Renal pelvis (tissue), 4 donors: Measurements from ENCODE around the gene ARHGAP4. TPM values are rescaled to one million over a fixed set of nuclear protein-coding genes. Genes with fewer than 3 reads are reported as not detected.

Experiments
- DNase-seq: peaks from one replicate; pipeline ENCODE4 v3.0.0-alpha.2; 2013
- polyA plus RNA-seq, 3 donors: library from polyadenylated mRNA; unstranded; fragments of 120-200 nt; gene quantifications; one replicate each; pipeline ENCODE4 v1.2.1, GENCODE V29; 2013; ENCODE audit not compliant: insufficient read length in 3 of 3

Gene ARHGAP4
- polyA plus RNA-seq, 3 donors: 34.2 to 44.8 (median 40.7) TPM

DNA sequence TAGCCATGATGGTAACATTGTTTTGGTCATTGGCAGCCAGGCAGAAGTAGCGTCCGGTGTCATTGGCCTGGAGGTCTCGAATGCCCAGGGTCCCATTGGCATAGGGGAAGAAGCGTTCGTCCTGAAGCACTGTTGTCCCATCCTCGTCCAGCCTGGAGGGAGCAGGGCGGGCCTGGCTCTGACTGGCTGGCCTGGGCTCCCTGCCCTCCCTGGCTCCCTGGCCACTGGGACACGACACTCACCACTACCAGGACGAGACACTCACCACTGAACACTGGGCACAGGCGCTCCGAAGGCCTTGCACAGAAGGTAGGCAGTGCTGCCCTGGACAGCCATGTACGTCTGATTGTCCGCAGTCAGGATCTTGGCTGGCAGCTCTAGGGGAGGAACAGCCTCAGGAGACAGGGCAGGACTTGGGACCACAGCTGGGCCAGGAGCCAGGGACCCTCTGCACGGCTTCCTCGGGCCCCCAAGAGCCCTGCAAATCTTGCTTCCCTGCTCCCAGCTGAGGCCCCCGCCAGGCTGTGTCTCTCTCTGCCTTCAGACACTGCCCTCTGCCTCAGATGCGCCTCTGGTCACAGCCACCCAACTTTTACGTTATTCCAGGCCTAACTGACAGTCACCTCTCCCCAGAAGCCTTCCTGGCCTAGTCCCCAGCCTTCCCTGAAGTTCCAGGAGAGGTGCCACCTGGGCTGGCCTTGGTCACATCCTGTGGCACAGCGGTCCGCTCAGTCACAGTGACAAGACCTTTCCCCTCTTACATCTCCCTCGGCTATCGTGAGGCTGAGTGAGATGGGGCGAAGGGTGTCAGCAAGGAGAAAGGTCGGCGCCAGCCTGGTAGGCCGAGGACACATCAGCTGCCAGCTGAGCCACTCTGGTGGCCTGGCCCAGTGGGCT lies 57.2 kb downstream of the ARHGAP4 start:
- DNase-seq: no peak

DNA sequence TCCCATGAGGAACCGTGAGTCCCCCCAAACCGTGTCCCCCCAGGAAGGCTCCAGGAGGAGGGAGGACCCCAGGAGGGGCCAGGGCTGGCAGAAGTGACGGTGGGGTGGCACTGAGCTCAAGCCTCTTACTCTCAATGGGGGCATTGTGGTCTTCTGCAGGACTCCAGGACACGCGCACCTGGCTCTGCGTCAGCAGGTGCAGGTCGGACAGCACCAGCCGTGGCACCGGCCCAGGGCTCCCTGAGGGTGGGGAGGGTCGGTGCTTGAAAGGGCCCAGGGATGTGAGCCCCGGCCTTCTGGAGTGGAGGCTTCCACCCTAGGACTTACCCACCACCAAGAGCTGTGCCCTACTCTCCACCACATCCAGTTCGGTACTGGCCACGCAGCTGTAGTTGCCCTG lies 58.4 kb downstream of the ARHGAP4 start:
- DNase-seq: no peak

DNA sequence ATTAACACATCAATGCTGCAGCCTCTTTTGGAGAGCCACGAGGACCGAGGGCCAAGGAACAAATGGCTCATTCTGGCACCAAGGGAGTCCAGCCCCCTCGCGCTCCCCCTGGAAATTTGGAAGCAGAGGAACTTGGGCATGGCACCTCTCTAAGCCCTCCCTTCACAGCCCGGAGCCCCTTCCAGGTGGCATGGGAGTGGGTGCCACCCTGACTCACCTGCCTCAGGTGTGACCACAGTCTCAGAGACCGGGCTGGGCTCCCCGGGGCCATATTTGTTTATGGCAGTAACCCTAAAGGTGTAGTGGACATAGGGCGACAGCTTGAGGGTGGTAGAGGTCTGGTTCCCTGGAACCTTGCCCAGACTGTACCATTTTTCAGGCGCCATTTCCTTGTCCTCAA lies 58.9 kb downstream of the ARHGAP4 start:
- no peak for DNase-seq

DNA sequence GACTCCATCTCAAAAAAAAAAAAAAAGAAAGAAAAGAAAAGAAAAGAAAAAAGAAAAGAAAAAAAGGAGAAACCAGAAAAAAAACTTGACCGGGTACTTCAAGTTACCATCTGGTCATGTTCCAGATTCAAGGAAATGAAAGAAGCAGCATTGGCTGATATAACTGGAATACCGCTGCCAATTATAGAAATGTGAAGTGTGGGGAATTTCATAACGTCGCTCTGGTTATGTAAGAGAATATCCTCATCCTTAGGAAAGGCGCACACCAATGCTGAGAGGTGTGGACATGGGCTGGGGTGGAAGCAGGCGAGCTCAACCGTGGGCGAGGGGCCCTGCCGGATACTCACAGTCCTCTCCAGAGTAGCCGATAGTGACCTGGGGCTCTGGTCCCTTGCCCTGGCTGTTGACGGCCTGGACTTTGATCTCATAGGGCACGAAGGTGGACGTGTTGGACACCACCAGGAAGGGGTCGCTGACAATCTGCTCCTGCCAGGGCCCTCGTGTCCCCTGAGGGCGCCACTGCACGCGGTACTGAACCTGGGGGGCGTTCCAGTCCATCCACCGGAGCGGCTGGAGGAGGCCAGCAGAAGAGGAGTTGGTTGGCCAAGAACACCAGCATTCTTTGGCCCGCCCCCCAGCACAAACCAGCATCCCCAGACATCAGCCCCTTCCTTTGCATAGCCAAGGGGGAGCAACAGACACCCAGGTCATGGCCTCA lies 59.6 kb downstream of the ARHGAP4 start:
- no peak for DNase-seq

DNA sequence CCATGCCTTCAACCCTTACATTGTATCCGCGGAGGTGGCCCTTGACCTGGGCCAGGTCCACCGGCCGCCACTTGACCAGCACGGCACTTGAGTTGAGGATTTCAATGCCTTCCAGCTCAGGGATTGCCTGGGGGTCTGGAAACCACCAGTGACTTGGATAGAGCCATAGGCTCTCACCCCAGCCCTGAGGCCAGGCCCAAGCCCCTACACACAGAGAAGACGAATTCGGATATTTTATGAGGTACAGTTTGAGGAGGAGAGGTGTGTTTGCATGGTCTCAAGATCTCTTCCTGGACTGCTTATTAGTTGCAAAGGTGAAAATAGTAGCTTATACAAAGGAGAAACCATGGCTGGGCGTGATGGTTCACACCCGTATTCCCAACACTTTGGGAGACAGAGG lies 60.4 kb downstream of the ARHGAP4 start:
- DNase-seq: no peak

DNA sequence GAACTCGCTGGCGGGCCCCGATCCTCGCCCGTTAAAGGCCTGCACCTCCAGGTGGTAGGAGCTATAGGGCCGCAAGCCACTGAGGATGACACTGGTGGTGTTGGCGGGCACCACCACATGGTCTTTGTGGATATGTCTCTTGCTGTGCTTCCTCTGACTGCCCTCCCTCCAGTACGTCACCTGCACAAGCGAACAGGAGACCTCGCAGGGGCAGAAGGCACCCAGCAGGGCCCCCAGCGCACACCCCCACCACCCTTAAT lies 60.8 kb downstream of the ARHGAP4 start:
- DNase-seq: no peak

DNA sequence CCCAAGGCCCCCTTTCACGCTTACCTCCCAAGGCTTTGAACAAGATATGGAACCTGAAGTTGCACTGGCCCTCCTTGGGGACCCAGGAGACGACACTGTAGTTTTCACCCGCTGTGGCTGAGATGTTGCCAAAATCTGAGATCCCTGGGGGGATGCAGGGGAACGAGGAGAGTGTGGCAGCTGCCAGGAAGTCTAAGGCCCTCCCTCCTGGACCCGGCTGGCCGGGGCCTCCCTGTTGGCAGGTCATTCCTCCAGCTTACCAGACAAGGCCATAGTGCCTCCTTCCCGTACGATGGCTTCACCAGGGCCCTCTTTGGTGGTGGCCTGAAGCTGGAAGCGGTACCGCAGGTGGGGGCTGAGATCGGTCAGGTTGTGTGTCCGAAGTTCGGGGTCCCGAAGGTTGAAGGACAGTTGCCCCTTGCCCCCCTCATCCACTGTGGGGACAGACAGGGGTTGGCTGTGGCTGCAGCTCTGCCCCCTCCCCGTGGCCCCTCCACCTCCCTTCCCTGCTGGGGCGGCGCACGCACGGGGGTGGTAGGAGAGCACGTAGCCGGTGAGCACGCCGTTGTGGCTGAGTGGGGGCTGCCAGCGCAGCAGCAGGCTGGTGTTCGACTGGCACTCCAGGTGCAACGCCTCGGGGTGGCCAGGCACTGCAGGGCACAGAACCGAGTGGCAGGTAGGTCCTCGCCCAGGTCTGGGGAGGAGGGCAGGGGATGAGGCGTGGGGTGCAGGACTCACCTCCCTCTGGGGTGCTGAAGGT lies 61.3 kb downstream of the ARHGAP4 start:
- no peak for DNase-seq

DNA sequence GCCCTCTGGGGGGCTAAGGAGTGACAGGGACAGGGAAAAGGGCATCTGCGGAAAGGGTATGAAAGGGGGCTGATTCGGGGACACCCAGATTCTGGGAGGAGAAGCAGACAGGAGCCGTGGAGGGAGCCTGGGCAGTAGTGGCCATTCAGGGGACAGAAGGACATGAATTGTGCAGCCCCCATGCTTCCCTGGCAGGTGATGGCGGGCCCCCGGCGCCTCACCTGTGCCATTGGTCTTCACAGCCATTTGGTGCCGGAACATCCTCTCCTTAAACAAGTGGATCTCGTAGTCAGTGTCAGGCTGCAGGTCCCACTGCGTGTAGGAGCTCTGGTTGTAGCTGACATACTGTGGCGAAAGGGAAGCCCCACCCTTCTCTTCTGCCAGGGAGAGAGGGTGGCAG lies 62.0 kb downstream of the ARHGAP4 start:
- DNase-seq: no peak

DNA sequence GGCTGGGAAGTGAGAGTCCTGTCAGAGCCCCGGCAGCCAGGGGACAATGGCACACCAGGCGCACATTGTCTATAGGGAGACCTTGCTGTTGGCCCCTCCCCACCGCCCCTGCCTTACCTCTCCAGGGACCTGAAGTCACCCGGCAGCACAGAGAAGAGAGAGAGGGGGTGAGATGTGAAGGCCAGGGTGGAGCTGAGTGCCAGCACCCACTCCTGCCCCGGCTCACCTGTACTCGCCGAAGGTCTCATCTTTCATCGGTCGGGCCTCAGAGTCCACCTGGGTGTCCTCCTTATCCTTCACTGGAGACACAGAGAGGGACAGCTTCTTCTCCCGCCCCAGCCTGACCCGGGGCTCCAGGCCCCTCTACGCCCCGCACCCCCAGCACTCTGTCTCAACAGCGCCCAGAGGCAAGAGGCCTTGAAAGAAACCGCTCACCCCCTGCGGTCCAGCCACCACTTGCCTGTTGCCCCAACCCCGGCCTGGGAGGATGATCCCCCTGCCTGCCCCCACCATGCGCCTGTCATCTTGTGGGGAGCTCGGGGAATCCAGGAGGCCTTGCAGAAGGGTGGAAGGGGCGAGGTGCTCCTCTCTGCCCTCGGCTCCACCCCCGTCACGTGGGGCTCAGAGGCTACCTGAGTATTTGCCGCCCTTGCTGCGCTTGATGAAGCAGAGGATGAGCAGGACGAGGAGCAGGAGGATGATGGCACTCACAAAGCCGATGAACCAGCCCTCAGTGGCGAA lies 62.6 kb downstream of the ARHGAP4 start:
- no peak for DNase-seq

DNA sequence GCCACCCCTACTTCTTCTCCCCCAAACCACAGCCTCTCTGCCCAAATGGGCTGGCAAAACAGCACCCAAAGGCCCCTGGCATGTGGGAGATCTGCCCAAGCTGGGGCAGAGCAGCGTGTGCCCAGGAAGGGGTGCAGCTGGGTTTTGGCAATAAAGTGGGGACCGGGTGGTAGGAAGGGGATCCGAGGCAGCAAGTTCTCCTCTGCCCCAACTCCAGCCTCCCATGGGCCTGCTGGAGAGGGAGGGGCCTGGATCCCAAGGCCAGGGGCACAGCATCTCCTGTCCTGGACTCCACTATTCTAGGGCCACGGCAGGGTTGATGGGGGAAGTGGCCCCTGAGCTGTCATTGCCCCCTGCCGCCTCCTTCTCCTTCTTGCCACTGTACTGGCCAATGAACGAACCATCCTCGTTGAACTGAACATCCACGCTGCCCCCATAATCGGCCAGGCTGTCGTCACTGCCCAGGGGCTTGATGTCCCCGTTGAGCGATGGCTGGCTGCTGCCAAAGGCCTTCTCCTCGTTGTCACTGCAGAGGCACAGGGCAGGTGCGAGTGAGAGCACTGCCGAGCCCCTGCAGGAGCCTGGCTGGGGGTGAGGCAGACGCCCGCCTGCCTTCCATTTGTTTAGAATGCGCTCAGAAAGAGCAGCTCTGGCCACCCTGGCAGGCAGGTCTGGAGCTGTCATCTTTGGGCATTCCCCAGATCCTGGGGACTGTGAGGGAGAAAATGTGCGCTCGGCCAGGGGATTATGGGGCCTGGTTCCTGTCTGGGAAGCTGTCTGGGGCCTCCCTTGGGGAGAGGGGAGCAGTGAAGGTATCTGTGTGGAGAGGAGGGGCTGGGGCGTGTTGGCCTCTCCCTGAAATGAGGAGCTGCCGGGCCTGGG lies 63.5 kb downstream of the ARHGAP4 start:
- DNase-seq: no peak

DNA sequence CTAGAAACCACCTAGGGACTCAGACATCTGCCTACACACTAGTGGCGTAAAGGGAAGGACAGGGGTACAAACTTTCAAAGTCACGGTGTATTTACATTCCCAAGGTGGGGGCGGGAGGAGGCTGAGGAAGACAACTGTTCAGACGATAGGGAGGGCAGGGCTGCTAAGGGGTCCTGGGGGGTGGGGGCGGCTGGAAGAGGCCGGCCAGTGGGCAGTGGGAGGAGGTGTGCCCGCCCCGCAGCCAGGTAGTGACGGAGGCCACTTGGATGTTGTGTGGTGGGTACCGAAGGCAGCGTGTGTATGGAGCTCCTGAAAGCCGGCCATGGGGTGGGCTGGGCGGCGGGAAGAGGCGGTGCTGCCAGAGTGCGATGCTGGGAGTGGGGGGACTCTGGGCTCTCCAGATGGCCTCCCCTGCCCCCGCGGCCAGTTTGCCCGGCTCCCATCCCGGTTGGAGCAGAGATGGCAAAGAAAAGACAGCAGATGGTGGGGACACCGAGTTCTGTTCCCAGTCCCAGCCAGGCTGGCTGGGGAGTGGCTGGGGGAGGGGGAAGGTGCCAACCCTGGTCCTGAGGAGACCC lies 64.2 kb downstream of the ARHGAP4 start:
- no peak for DNase-seq

DNA sequence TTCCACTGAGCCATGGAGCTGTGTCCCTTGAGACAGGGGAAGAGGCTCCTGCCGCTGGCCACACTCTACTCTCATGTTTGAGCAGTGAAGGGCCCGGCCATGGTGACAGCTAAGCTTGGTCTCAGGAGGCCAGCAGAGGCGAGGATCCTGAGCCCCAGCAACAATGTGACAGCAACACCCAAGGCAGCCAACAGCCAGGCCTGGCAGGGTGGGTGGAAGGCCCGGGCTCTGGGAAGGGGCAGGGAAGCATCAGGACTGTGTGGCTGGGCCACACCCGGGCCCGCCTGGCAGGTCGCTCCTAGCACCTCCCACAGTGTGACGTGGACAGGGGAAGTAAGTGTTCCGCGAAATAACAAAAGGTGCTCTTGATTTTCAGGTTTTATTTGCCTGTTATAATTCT lies 64.9 kb downstream of the ARHGAP4 start:
- no peak for DNase-seq

Other genes with a start within 250 kb of the ARHGAP4 start
- 10 to 100 TPM; 61.9 to 79.5 (median 63.5) TPM for gene SLC6A8, start 238.3 kb downstream of the ARHGAP4 start, polyA plus RNA-seq
- gene BCAP31, start 201.9 kb downstream of the ARHGAP4 start, polyA plus RNA-seq: 100 to 1,000 TPM; 190 to 210 (median 196) TPM
- gene ABCD1, start 201.4 kb downstream of the ARHGAP4 start, polyA plus RNA-seq: 10 to 100 TPM in 1 of 3 donors, 1 to 10 TPM in 2; 8.5 to 11.0 (median 9.7) TPM
- gene PLXNB3, start 162.0 kb downstream of the ARHGAP4 start, polyA plus RNA-seq: 1 to 10 TPM; 1.1 to 1.8 (median 1.8) TPM
- 1 to 10 TPM; 1.2 to 2.7 (median 1.5) TPM for gene SRPK3, start 145.2 kb downstream of the ARHGAP4 start, polyA plus RNA-seq
- gene IDH3G, start 131.9 kb downstream of the ARHGAP4 start, polyA plus RNA-seq: 100 to 1,000 TPM in 1 of 3 donors, 10 to 100 TPM in 2; 87.3 to 103 (median 90.1) TPM
- gene SSR4, start 131.6 kb downstream of the ARHGAP4 start, polyA plus RNA-seq: 100 to 1,000 TPM; 156 to 181 (median 168) TPM
- 10 to 100 TPM in 2 of 3 donors, 1 to 10 TPM in 1; 8.4 to 12.0 (median 11.7) TPM for gene PDZD4, start 95.7 kb downstream of the ARHGAP4 start, polyA plus RNA-seq
- gene L1CAM, start 40.1 kb downstream of the ARHGAP4 start, polyA plus RNA-seq: 10 to 100 TPM; 54.8 to 71.6 (median 56.3) TPM
- 1 to 10 TPM; 1.8 to 5.9 (median 2.4) TPM for gene AVPR2, start 21.6 kb downstream of the ARHGAP4 start, polyA plus RNA-seq
- 10 to 100 TPM; 79.4 to 80.9 (median 79.6) TPM for gene NAA10, start 8.8 kb upstream of the ARHGAP4 start, polyA plus RNA-seq
- gene RENBP, start 18.4 kb upstream of the ARHGAP4 start, polyA plus RNA-seq: 10 to 100 TPM; 24.6 to 26.5 (median 24.7) TPM
- gene HCFC1, start 45.6 kb upstream of the ARHGAP4 start, polyA plus RNA-seq: 10 to 100 TPM; 47.2 to 58.4 (median 51.1) TPM
- 10 to 100 TPM in 1 of 3 donors, 1 to 10 TPM in 2; 5.9 to 11.7 (median 8.8) TPM for gene TMEM187, start 46.5 kb upstream of the ARHGAP4 start, polyA plus RNA-seq
- gene IRAK1, start 93.6 kb upstream of the ARHGAP4 start, polyA plus RNA-seq: 10 to 100 TPM; 64.1 to 67.7 (median 64.2) TPM
- gene MECP2, start 171.5 kb upstream of the ARHGAP4 start, polyA plus RNA-seq: 10 to 100 TPM; 30.7 to 38.5 (median 33.7) TPM
- gene OPN1LW, start 218.0 kb upstream of the ARHGAP4 start, polyA plus RNA-seq: not detected